Body of pancreas (tissue), 4 donors: ENCODE results near the gene TOP1.

ENCODE experiments used
- CTCF ChIP-seq, 7 experiments: fragments of 450-650 bp in 4 of 7; fragments of 200-600 bp in 3 of 7; sonication (generic) in 3 of 7; IDR thresholded peaks; one replicate each; pipeline ENCODE4 v1.5.1; 2016 to 2019; ENCODE audit warnings: antibody characterized with exemption in 7 of 7
- POLR2A ChIP-seq, 3 donors: fragments of 450-650 bp; IDR thresholded peaks; one replicate each; pipeline ENCODE4 v1.6.1; 2016; ENCODE audit warnings: antibody characterized with exemption in 3 of 3, mild to moderate bottlenecking in 2 of 3

GRCh38 chr20:41030061-41030460 is 1.4 kb downstream of the TOP1 start:
- no peak for TF ChIP-seq CTCF (IDR thresholded peaks at IDR 0.05)
- TF ChIP-seq POLR2A (IDR thresholded peaks at IDR 0.05): no peak
